H1 (cell line): ENCODE results near the gene TMEM232. TPM values are rescaled to one million over a fixed set of nuclear protein-coding genes. Genes with fewer than 3 reads are reported as not detected.
"Not testable (repeated sequence)": the region's sequence is repeated elsewhere in the genome, so short reads cannot be mapped to it uniquely, and the experiment has no call there.

Experiments used
- CTCF ChIA-PET: fragments of 300-600 bp; sonication (Branson Sonifier 250); formaldehyde crosslinking; loops from one replicate; lab custom pipeline; 2021; ENCODE audit not compliant: partially characterized antibody; lab: Charles Lee
- POLR2A ChIA-PET: fragments of 300-600 bp; sonication (Branson Sonifier 250); formaldehyde crosslinking; loops from one replicate; lab custom pipeline; 2021; ENCODE audit warnings: inconsistent platforms; ENCODE audit not compliant: partially characterized antibody; lab: Charles Lee
- DNase-seq, 2 experiments: peaks; one replicate each; pipeline versions ENCODE4 v3.0.0 to v3.0.0-alpha.2; 2010 to 2022; ENCODE audit warnings: low spot score in 2 of 2, low read depth in 1 of 2, mixed read lengths in 1 of 2
- FAIRE-seq: peaks from 2 replicates; lab custom pipeline; 2011; peaks lifted over from hg19 to GRCh38; lab: Jason Lieb, UNC
- H2AFZ ChIP-seq: 2 replicates; pipeline ENCODE4 v1.8.1; 2012; ENCODE audit warnings: low read length, inconsistent platforms
- H2AK5ac ChIP-seq: 2 replicates; pipeline ENCODE4 v1.6.1; 2013; ENCODE audit warnings: low read depth, low read length
- H2BK120ac ChIP-seq: replicated peaks from 2 replicates; pipeline ENCODE3; 2013; ENCODE audit warnings: low read depth, low read length, inconsistent platforms
- H2BK12ac ChIP-seq: 2 replicates; pipeline ENCODE4 v1.6.1; 2013; ENCODE audit warnings: low read depth, low read length
- H2BK15ac ChIP-seq: 2 replicates; pipeline ENCODE4 v1.6.1; 2013; ENCODE audit warnings: low read length
- H2BK20ac ChIP-seq: 2 replicates; pipeline ENCODE4 v1.6.1; 2013; ENCODE audit warnings: low read length
- H2BK5ac ChIP-seq: 2 replicates; pipeline ENCODE4 v1.6.1; 2013; ENCODE audit warnings: low read depth, low read length
- H3K14ac ChIP-seq: 2 replicates; pipeline ENCODE4 v1.6.1; 2013; ENCODE audit warnings: inconsistent platforms; ENCODE audit not compliant: insufficient read length
- H3K18ac ChIP-seq: 2 replicates; pipeline ENCODE4 v1.6.1; 2013; ENCODE audit warnings: low read length; ENCODE audit errors: extremely low read depth
- H3K23ac ChIP-seq: 2 replicates; pipeline ENCODE4 v1.6.1; 2013; ENCODE audit warnings: inconsistent platforms; ENCODE audit not compliant: insufficient read length
- H3K23me2 ChIP-seq: 2 replicates; pipeline ENCODE4 v1.6.1; 2013; ENCODE audit warnings: low read depth, low read length
- H3K27ac ChIP-seq: 2 replicates; pipeline ENCODE4 v1.6.1; 2011; ENCODE audit warnings: low read depth, low read length, inconsistent platforms
- H3K27me3 ChIP-seq, 4 experiments: replicated peaks in 1 of 4; 1 replicate in 1 of 4; 2 replicates in 3 of 4; pipeline versions ENCODE4 v1.6.1 to v1.8.1; 2011 to 2013; ENCODE audit warnings: low read length in 3 of 4, mild to moderate bottlenecking in 3 of 4, inconsistent platforms in 2 of 4, mixed read lengths in 2 of 4, moderate library complexity in 1 of 4; ENCODE audit not compliant: control insufficient read depth in 3 of 4, insufficient read depth in 3 of 4; ENCODE audit errors: extremely low read depth in 1 of 4
- H3K36me3 ChIP-seq, 4 experiments: 2 replicates each; pipeline versions ENCODE4 v1.6.1 to v1.8.1; 2011 to 2013; ENCODE audit warnings: mild to moderate bottlenecking in 4 of 4, low read length in 3 of 4, moderate library complexity in 2 of 4, control low read depth in 1 of 4, inconsistent platforms in 1 of 4; ENCODE audit not compliant: insufficient read depth in 4 of 4, control insufficient read depth in 2 of 4
- H3K4ac ChIP-seq: replicated peaks from 2 replicates; pipeline ENCODE3; 2013; ENCODE audit warnings: low read length, low read depth, mixed read lengths, inconsistent platforms; ENCODE audit not compliant: insufficient read length
- H3K4me1 ChIP-seq, 4 experiments: replicated peaks in 1 of 4; 1 replicate in 1 of 4; 2 replicates in 3 of 4; pipeline versions ENCODE4 v1.6.1 to v1.8.1; 2011 to 2013; ENCODE audit warnings: low read length in 3 of 4, inconsistent platforms in 2 of 4, mixed read lengths in 1 of 4; ENCODE audit not compliant: insufficient read depth in 4 of 4, control insufficient read depth in 3 of 4
- H3K4me2 ChIP-seq, 2 experiments: 2 replicates each; pipeline versions ENCODE4 v1.6.1 to v1.8.1; 2011 to 2013; ENCODE audit warnings: low read depth in 2 of 2, low read length in 2 of 2, control low read depth in 1 of 2, inconsistent platforms in 1 of 2, mild to moderate bottlenecking in 1 of 2; ENCODE audit not compliant: insufficient read depth in 1 of 2
- H3K4me3 ChIP-seq, 4 experiments: fragments of 200-600, 300-600 bp in 1 of 4; sonication (generic), shearing (Covaris generic), sonication (Bioruptor Twin) in 1 of 4; 2 replicates each; pipeline versions ENCODE4 v1.5.1 to v1.8.1; 2011 to 2016; ENCODE audit warnings: low read length in 4 of 4, low read depth in 3 of 4, control low read depth in 2 of 4, inconsistent platforms in 2 of 4, mild to moderate bottlenecking in 2 of 4, mixed read lengths in 1 of 4, moderate library complexity in 1 of 4; ENCODE audit not compliant: insufficient read depth in 2 of 4; ENCODE audit errors: extremely low read depth in 1 of 4
- H3K56ac ChIP-seq: replicated peaks from 2 replicates; pipeline ENCODE3; 2013; ENCODE audit warnings: low read depth, mild to moderate bottlenecking, mixed read lengths, low read length, inconsistent platforms; ENCODE audit not compliant: insufficient read length
- H3K79me1 ChIP-seq: 2 replicates; pipeline ENCODE4 v1.6.1; 2013; ENCODE audit warnings: low read depth, low read length, control low read depth
- H3K79me2 ChIP-seq, 2 experiments: 2 replicates each; pipeline versions ENCODE4 v1.6.1 to v1.8.1; 2012 to 2013; ENCODE audit warnings: low read length in 2 of 2, mild to moderate bottlenecking in 2 of 2, inconsistent platforms in 1 of 2; ENCODE audit not compliant: insufficient read depth in 2 of 2, control insufficient read depth in 1 of 2
- H3K9ac ChIP-seq, 4 experiments: replicated peaks in 1 of 4; 1 replicate in 1 of 4; 2 replicates in 3 of 4; pipeline versions ENCODE4 v1.6.1 to v1.8.1; 2011 to 2013; ENCODE audit warnings: low read depth in 3 of 4, low read length in 3 of 4, control low read depth in 2 of 4, mild to moderate bottlenecking in 2 of 4, moderate library complexity in 2 of 4, inconsistent platforms in 1 of 4; ENCODE audit errors: extremely low read depth in 1 of 4
- H3K9me3 ChIP-seq, 2 experiments: 2 replicates each; pipeline versions ENCODE4 v1.6.1 to v1.8.1; 2012 to 2013; ENCODE audit warnings: mild to moderate bottlenecking in 2 of 2, moderate library complexity in 2 of 2, control low read depth in 1 of 2, inconsistent platforms in 1 of 2, low read depth in 1 of 2, low read length in 1 of 2, mixed read lengths in 1 of 2; ENCODE audit not compliant: insufficient read depth in 2 of 2
- H4K20me1 ChIP-seq, 2 experiments: replicated peaks in 1 of 2; 2 replicates each; pipeline versions ENCODE3 to v1.8.1; 2011 to 2013; ENCODE audit warnings: inconsistent platforms in 2 of 2, low read length in 2 of 2, mild to moderate bottlenecking in 1 of 2; ENCODE audit not compliant: insufficient read depth in 2 of 2, control insufficient read depth in 1 of 2
- H4K5ac ChIP-seq: 2 replicates; pipeline ENCODE4 v1.6.1; 2013; ENCODE audit warnings: low read length, low read depth, mixed read lengths, inconsistent platforms; ENCODE audit not compliant: insufficient read length
- H4K8ac ChIP-seq: 2 replicates; pipeline ENCODE4 v1.8.0; 2013; ENCODE audit warnings: mild to moderate bottlenecking, moderate library complexity, low read length, inconsistent platforms; ENCODE audit not compliant: insufficient read depth; ENCODE audit errors: extremely low read depth
- H4K91ac ChIP-seq: replicated peaks from 2 replicates; pipeline ENCODE3; 2013; ENCODE audit warnings: low read length, mixed read lengths, inconsistent platforms; ENCODE audit not compliant: insufficient read length
- WGBS, 2 experiments: shearing (Covaris generic) in 1 of 2; methylation state at CpG; one replicate each; pipeline versions ENCODE4 v1.1.6 to v1.1.7; 2013 to 2015; ENCODE audit warnings: low lambda C conversion rate in 2 of 2, mixed read lengths in 2 of 2, inconsistent platforms in 1 of 2, low coverage in 1 of 2, missing lambda C conversion rate in 1 of 2; ENCODE audit not compliant: insufficient replicate concordance in 2 of 2, insufficient coverage in 1 of 2, insufficient read length in 1 of 2; ENCODE audit errors: extremely low coverage in 1 of 2, missing lambda C conversion rate in 1 of 2; 5-methylcytosine and 5-hydroxymethylcytosine counted together
- polyA plus RNA-seq, 7 experiments: library from polyadenylated mRNA; depleted of rRNA in 3 of 7; stranded (reverse) in 5 of 7; unstranded in 2 of 7; fragments of >200 nt in 5 of 7; fragments of 200-250 nt in 2 of 7; gene quantifications; 1 replicate in 5 of 7; 2 replicates in 1 of 7; 4 replicates in 1 of 7; pipeline versions ENCODE4 v1.2.1 to v1.2.3, GENCODE V29; 2011 to 2013; ENCODE audit warnings: missing spikeins in 2 of 7, mixed read lengths in 2 of 7
- total RNA-seq: library from RNA; stranded (reverse); fragmentation: NEBNext Ultra II Directional; extraction: Animal tissue kit (Norgen Biotek cat#: 25700); gene quantifications from 2 replicates; pipeline ENCODE4 v1.2.1, GENCODE V29; 2021

TMEM232 gene
- total and polyA plus RNA-seq, 2 of the 8 experiments (the other 6 are each of a cell fraction or from before 2014, with no cell fraction given), result 0.38 to 1.3 TPM

GRCh38 chr5:110731499-110731898 lies 5.0 kb upstream of the TMEM232 start:
- H4K91ac ChIP-seq, POLR2A ChIA-PET, H4K20me1 ChIP-seq, H3K4me3 ChIP-seq, H3K14ac ChIP-seq, H2BK5ac ChIP-seq, H2BK120ac ChIP-seq, H2AK5ac ChIP-seq, H4K8ac ChIP-seq, H2AFZ ChIP-seq, H3K4me2 ChIP-seq, H3K27ac ChIP-seq, H3K9me3 ChIP-seq, DNase-seq, H3K36me3 ChIP-seq, FAIRE-seq, H3K9ac ChIP-seq, H3K23ac ChIP-seq, H3K79me2 ChIP-seq, H3K4ac ChIP-seq, H2BK20ac ChIP-seq, H4K5ac ChIP-seq, H2BK15ac ChIP-seq, H3K27me3 ChIP-seq, H3K4me1 ChIP-seq, H3K23me2 ChIP-seq, H3K18ac ChIP-seq, H2BK12ac ChIP-seq, H3K56ac ChIP-seq, H3K79me1 ChIP-seq: not testable (repeated sequence)
- 95% methylated on average over 2 of the region's 2 CpGs; no CpG with 5 or more reads in 1 of the 2 experiments for WGBS, 2 experiments
- CTCF ChIA-PET, result interaction anchor here (0.6 to 0.7 kb wide), 2 partner anchors 25 to 328 kb away, joined by 3 read pairs; no protein-coding TSS in a partner anchor
